HG03103 (cell line): ENCODE data around the gene CEBPZ.

Source experiments
- ATAC-seq: cut with Tn5 transposase; IDR thresholded peaks from one replicate; pipeline ENCODE4 v1.9.1; 2021; ENCODE audit warnings: low read depth; ENCODE audit not compliant: unreplicated experiment

CEBPZ gene

DNA sequence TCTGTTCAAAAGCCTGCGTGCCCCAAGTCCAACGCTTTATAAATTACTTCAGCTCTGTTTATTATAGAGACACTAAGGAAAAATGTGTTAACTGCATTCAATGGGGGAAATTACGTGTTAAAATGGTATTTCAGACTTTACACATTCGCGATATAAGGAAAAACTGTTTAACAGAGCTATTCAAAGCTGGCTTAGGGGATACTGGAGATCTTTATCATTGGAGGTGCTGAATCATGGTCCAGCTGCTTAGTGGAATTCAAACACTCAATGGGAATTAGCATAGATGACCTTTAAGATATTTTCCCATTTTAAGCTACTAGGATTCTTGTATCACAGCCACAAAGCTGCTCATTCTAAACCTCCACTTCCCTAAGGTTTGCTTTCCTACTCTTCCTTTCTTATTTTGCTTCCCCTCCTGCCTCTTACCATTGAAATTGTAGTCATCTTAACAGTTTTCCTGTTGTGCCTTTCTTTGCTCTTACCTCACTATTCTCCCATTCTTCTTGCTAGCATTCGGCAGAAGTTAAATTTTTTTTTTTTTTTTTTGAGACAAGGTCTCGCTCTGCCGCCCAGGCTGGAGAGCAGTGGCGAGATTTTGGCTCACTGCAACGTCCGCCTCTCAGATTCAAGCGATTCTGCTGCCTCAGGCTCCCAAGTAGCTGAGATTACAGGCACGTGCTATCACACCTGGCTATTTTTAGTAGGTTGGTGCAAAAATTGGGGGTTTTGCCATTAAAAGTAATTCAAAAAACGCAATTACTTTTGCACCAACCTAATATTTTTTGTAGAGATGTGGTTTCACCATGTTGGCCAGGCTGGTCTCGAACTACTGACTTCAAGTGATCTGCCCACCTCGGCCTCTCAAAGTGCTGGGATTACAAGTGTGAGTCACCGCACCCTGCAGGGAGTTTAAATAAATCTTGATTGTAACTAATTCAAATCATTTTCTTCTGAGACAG lies 49.4 kb downstream of the CEBPZ start:
- no peak for ATAC-seq

DNA sequence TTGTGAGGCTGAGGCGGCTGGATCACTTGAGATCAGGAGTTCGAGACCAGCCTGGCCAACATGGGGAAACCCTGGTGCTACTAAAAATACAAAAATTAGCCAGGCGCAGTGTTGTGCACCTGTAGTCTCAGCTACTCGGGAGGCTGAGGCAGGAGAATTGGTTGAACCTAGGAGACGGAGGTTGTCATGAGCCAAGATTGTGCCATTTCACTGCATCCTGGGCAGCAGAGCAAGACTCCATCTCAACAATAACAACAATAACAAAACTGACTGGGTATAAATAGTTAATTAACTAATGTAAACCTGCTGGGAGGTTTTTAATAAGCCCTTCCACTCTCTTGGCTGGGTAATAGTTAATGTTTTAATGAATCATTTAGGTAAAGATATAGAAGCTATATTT lies 50.8 kb downstream of the CEBPZ start:
- ATAC-seq = no peak

- ATAC-seq = no peak
Measured at GRCh38 chr2:37180006-37180639, 51.3 kb downstream of the CEBPZ start.

GRCh38 chr2:37173741-37174140 lies 57.7 kb downstream of the CEBPZ start:
- no peak for ATAC-seq

DNA sequence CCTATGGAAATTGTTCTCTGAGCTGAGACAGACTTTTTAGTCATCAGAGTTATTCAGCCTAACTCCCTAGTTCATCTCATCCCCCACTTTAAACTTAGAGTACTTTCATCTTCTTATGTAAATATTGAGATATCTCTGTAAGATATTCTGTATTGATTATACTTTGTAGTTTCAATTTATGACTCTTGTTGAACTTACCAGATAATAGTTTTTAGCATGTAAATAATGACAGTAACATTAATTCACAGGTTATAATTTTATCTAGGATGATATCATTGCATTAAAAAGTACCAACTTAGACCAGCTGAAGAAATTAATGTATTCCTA lies 59.8 kb downstream of the CEBPZ start:
- no peak for ATAC-seq

DNA sequence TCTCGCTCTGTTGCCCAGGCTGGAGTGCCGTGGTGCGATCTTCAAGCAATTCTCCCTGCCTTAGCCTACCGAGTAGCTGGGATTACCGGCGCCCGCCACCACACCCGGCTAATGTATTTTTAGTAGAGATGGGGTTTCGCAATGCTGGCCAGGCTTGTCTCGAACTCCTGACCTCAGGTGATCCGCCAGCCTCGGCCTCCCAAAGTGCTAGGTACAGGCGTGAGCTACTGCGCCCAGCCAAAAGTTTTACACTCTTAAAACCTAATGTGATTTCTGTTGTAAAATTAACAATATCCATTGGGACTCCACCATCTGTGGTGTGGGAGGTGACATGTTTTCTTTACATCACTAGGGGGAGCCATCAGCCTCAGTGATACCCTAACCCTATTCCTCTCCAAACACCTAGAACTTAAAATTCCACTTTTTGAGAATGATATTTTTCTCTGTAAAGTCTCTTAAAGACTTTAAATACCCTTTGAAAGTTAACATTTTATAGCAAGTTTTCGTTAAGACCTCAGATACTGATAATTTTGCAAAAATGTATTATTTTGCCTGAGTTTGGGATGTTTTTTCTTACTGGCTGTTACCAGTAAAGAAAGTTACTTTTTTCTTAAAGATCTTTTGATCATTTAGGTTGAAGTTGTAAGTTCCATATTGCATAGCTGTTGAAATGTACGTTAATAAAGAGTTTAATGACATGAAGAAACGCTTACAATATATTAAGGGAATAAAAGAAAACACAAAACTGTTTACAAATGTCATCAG lies 63.0 kb downstream of the CEBPZ start:
- ATAC-seq = peak; percentile 67

GRCh38 chr2:37167636-37168180 lies 63.7 kb downstream of the CEBPZ start:
- ATAC-seq = no peak

- no peak for ATAC-seq
Measured at GRCh38 chr2:37164757-37165156, 66.6 kb downstream of the CEBPZ start.

GRCh38 chr2:37156857-37157714 lies 74.3 kb downstream of the CEBPZ start, which contains the start of gene EIF2AK2:
Gene EIF2AK2 (minus strand): TSS chr2:37156980. CDS start chr2:37147806, 9,174 bp downstream.
- ATAC-seq = peak; percentile 78

DNA sequence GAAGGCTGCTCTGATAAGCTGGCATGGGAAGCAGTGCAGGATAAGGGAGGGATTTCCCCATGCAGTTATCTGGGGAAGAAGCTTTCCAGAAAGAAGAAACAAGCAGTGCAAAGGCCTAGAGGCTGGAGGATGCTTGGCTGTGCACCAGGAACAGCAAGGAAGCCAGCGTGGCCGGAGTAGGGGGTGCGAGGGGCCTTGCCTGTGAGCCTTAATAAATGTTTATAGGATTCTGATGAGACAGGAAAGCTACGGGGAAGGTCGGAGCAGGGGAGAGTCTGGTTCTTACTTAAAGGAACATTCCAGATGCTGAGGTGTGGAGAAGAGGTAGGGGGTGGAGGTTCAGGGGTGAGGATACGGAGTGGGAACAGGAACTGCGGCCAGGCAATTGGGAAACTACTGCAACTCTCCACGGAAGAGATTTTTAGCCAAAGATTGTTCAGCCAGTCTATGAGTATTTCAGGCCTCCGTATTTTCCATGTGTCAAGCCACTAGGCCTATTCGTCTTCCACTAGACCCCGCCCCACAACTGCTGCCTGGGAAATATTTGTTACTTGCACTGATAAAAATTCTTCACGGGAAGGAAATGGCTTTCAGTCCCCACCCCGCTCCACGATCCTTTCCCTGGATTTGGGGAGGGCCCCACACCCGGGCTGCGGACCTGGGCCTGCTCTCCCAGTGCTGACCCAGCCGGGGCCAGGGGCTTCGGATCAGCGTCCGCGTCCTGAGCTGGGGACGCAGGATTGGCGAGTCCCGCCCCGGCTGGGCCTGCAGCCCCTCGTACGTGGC lies 75.1 kb downstream of the CEBPZ start:
- no peak for ATAC-seq

DNA sequence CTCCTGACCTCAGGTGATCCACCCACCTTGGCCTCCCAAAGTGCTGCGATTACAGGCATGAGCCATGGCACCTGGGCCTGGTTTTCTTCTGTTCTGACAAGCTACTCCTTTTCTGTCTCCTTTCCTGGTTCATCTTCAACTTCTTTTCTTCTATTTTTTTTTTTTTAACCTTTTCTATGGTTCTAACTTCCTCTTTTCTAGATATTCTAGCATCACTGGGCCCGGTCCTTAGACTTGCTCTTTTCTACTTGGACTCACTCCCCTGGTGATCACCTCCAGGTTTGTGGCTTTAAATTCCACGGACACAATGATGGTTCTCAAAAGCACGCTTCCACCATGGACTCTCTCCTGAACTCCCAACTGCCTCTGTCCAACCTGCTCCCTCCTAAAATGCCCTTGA lies 76.6 kb downstream of the CEBPZ start:
- no peak for ATAC-seq

DNA sequence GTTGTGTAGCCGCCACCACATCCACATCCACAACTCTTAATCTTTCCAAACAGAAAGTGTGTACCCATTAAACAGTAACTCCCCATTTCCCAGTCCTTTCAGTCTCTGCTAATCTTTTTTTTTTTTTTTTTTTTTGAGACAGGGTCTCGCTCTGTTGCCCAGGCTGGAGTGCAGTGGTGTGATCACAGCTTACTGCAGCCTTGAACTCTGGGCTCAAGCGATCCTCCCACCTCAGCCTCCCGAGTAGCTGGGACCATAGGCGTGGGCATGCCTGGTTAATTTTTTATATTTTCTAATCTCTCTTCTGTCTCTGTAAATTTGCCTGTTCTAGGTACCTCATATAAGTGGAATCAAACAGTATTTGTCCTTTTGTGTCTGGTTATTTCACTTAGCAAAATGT lies 78.2 kb downstream of the CEBPZ start:
- ATAC-seq = no peak
